Measurements from ENCODE around the gene EXOC1L.

Gene EXOC1L

DNA sequence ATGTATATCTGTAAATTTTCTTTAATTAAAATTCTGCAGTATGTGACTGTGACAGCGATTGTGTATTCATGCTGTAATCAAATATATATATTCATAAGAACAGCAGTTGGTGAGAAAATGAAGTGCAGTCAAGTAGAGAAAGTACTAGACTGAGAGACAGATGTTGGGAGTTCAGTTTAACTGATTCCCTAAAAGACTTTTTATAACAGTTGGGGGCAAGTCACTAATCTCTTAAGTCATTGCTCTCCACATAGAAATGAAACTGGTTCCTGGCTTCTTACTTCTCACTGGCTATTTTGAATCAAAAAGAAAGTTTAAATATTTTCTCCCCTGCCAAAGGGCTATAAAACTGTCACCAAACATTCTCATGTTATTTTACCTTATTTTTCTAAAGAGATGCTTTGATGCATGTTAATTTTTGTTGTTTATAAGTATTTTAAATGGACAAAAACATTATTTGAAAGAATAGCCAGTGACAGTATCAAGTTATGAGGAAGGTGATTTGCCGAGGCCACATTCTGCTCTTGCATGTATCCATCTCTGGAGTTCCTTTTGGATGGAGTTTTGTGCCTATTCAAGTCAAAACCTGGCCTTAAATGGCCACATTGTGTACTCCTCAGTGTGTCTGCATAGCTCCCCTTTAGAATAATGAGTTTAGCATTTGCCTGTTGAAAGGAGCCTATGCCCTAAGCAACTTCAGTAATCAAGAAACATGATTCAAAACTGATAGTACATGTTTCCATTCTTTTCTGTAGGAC, 64.7 kb downstream of the EXOC1L start:
- no peak for DNase-seq (ENCODE audit: low spot score)

DNA sequence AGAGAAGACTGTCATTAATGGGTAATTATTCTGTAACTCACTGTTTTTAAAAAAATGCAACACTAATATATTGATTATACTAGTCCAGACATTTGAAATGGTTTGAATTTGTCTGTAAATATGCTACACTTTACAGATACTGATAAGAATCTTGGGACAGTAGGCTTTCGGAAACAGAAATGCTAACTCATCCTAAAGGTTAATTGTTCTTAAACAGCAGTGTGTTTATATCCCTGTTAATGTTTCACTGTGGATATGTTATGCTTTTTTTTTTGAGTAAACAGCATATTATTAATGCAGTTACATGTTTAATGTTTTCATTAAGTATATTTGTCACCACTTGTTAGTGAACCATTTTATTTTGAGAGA, 65.2 kb downstream of the EXOC1L start:
- no peak for DNase-seq (ENCODE audit: low spot score)

All from D341Med (cell line).